NCI-H446 treated with DMSO at 0.1 percent for 48 hours (cell line): ENCODE data around the gene CNTN1.

Experiments
- DNase-seq: peaks from one replicate; lab custom pipeline; 2025; lab: John Stamatoyannopoulos, UW

CNTN1 gene

DNA sequence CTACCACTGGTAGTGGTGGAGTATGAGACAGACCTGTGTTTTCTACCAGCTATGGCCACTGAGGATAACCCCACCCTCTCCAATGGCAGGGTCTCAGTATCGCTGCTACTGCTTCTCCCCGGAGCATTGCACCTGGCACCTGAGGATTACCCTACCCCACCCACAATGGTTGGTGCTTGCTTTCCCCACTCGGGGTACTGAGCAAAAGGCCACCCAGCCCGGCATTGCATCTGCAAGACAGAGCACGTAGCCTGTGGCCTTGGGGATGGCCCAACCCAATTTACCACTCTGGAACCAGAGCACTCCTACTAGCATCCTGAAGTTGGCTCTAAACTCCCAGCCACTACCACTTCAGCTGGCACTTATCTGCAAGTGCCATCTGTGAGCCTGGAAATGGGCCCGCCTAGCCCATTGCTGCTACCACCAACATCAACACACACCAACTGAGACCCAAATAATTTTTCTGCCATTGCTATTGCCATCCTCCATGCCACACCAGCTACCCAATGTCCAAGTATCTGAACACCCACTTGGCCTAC is 145.7 kb downstream of the CNTN1 start:
- DNase-seq, result no peak

DNA sequence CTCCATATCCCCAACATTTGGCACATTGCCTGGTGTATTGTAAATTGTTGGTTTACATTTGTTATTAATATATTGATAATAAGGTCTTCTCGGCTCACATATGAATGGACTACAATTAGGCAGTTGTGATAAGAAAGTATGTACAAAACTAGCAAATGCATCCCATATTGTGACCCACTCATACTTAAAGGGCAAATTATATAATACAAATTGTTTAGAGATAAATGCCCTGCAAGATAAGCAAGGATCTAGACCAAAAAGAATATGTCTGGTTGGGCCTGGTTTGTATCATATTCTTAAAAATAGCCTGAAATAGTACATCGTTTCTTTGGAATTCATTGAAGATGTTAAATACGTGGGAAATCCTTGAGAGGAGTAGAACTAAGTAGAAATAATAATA is 151.3 kb downstream of the CNTN1 start:
- DNase-seq, result no peak

DNA sequence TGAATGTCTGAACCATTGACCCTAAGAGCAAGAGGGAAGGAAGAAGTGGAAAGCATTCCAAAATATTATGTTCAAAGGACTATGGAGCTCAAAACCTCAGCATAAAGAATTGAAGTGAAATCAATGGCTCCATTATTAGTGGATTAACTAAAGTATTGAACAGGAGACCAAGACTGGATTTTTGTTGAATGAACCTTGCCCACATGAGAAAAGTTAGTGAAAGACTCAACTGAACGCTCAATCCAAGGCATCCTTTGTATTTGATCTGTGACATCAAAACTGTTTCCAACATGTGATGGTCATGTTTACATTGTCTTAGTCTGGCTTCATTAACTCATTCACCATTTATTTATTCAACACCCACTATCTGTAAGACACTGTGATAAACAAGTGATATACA is 161.0 kb downstream of the CNTN1 start:
- DNase-seq, result no peak

DNA sequence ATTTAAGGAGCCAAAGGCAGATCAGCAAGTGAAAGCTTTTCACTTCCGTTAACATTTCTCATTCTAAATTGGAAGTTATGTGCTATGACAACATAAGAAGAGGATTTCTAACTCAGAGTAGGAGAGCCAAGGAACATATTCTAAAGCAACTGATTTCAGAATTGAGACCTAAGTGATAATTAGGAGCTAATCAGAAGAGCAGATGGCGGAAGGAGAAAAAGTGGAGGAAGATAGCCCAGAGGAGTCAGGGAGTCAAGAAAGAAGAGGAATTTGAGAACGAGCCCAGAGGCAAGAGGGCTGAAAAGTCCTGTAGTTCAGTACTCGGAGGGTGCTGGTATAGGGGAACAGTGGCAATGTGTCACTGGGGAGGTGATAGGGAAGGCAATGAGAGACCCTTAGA is 162.4 kb downstream of the CNTN1 start:
- DNase-seq, result no peak

DNA sequence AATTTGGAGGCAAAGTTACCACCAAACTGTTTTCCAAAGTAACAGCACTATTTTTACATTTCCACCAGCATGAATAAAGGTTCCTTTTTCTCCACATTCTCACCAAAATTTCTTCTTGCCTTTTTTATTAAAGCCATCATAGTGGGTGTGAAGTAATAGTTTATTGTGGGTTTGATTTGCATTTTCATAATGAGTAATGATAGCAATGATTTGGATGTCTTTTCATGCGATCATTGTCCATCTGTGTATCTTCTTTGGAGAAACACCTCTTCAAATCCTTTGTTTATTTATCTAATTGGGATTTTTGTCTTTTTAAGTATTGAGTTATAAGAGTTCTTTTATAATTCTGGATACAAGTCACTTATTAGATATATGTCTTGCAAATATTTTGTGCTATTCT is 172.7 kb downstream of the CNTN1 start:
- peak; percentile 15 for DNase-seq

DNA sequence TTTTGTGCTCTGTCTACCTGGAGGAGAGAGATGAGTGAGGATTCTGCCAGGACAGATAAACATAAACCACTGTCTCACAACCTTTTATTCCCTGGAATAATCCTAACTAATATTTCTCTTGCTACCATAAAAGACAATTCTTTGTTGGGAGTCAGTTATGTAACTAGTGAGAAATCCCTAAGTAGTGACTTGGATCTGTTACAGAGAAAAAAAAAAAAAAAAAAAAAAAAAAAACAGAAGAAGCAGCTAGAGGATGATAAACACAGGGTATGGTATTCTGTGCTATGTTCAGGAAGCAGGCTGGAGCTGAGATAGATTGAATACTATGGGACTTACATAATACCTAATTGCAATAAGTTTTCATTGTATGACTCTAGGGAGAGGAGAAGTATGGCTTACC is 178.7 kb downstream of the CNTN1 start:
- no peak for DNase-seq

DNA sequence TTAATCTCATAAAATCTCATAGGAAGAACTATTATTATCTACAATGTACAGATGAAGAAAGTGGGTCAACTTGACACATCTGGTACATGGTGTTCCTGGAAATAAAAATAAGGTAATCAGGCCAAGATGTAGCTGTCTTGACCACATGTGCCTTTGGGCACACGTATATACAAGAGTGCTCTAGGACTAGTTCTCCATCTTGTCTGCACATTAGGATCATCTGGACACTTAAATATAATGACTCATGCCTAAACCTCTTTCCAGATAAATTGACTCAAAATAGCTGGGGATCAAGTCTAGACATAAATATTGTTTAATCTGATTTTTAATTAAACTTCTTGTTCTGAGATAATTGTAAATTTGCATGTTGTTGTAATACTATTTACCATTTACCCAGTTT is 182.6 kb downstream of the CNTN1 start:
- no peak for DNase-seq

DNA sequence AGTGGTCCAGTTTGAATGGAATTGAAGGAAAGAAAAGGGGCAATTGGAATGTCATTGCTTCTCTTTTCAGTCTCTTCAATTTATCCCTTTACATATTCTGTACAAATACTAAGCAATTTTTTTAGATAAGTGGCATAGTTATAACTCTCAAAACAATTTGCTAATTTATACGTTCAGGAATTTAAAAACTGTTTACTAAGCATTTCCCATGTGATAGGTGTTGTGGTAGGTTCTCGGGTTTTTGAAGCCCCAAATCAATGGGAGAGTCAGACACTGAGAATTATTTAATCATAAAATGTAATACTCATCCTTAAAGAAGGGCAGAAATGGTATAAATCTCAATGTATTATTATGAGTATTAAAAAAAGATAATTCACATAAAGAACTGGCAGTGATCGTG is 197.1 kb downstream of the CNTN1 start:
- no peak for DNase-seq

DNA sequence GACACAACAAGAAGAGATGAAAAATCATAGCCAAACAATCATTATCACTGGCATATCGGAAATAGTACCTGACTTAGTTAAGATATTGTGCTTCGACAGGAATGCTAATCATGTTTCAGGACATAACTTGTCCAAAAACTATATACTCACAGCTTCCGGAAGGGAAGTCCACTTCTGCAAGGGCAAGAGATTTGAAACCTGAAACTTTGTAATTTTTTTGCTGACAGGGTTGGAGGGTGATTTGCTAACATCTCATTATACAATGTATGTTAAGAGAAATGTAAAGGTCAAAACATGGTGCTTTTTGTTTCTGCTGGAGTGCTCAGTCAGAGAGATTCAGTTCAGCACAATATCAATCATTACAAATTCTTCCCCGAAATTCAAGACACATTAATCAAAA is 200.3 kb downstream of the CNTN1 start:
- no peak for DNase-seq

DNA sequence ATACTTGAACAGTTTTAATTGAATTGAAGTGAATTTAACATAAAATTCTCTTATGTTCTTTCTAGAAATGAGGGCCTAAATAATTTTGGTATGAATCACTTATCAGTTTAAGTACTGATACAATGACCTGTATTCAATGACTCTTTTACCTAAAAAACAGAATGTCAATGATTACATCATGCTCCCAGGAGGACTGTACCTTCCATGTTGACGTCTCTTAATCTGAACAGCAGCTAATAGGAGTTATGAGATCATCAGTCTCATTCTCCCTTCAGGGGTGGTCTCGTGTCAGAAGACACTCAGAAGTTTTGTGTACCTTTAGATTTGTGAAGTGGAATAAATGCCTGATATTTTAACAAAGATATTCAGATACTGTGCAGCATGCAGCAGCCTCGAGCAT is 206.3 kb downstream of the CNTN1 start:
- DNase-seq, result no peak

DNA sequence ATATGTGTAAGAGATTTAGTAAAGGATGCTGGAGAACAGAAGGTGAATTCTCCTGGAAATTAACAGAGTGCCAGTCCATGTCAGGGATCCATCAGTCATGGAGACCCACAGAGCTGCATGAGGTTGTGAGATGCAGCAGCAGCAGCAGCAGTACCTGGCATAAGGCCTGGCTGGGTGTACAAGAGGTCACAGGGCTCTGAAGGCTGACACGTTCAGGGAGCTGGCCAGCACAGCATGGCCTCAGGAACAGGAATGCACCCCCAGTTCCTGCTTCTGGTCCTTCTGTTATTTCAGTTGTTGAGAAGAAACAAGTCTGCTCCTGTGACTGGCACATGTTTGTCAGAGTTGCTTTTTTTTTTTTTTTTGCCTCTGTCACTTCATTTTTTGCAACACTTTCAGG is 210.8 kb downstream of the CNTN1 start:
- no peak for DNase-seq

DNA sequence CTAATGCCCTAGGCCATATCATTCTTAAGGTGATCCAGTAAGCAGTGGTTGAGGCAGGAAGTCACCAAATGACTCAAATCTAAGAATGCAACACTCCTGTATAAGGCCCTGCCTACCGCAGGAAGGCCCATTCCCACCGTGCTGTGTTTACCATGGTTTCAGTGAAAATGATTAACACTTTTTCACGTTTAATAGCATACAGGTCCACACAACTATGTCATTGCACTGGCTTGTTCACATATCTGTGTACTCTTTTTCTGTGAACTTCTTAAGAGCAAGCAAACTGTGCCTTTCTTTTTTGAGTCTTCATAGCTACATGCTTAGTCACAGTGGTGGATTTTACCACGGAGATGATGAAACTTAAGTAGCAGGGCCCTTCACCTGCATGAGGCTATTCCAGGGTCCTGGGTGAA is 214.9 kb downstream of the CNTN1 start:
- no peak for DNase-seq

DNA sequence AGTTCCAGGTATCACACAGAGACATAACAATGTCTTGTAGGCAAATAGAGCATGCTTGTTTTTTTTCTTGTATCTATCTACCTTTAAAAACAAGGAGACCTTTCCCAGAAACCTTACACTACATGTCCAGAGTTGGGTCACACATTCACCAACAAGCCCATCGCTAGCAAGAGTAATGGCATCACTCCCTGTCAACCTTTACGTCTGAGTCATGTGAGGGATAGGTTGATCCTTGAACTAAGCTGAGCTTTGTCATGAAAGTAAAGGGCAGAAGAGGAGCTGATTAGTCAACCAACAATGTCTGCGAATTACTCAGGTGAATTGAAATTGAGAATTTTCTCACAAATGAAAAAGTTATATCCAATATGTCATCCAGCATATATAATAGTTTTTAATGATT is 219.4 kb downstream of the CNTN1 start:
- DNase-seq, result no peak

DNA sequence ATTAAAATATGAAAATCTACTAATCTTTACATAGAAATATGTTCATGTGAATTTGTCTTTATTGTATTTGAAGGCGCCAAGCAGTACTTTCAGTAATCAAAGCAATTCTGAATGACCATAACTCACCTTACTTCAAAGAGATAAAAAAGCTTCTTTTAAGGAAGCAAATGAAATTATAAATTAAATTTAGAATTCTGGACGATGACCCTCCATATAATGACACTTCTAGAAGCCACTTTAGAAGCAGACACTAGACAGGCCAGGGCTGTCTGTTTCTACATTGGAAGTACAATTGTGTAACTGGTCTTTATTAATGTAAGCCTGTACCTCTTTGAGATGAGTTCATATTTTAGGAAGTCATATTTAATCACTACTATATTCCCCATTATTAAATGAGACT is 222.9 kb downstream of the CNTN1 start:
- DNase-seq, result no peak

DNA sequence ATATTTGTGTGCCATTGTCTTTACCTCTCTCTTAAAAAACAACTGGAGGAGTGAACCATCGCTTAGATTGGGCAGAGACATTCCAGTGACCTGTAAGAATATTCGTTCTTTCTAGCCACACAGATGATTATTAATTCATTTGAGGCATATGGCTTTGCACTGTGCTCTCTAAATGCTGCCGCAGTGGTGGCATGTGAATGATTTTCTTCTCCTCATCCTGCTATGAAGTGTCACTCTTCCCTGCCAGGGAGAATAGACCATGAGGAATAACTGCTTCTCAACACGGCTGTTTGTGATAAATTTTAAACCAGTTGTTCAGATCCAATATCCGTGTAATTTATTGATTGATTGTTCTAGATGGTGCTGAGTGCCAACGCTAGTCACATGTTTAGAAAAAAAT is 225.3 kb downstream of the CNTN1 start:
- DNase-seq, result no peak

DNA sequence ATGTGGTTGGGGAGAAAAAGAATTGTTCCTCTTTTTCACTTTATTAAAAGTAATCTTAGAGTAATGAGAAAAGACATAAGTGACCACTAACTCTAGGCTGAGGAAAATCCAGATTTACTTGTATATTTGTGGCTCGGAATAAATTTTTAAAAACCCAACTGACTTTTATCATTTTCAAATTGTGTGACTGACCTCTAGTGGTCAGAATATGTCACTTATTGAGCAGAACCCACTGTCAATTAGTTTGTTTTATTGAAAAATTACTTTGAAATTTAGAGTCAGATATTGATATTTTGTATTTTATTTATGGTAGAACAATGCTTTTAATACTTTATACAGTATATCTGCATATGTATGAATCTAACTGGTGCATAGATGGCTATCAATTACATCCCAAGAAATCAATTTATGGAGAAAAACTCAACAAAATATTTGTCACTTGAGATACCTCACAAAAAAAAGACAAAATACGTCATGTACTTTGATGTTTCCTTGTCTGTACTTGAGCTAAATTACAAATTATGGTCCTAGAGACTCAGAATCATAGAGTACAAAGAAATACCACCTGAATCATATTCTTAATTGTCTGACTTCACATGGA is 229.4 kb downstream of the CNTN1 start:
- DNase-seq, result no peak

DNA sequence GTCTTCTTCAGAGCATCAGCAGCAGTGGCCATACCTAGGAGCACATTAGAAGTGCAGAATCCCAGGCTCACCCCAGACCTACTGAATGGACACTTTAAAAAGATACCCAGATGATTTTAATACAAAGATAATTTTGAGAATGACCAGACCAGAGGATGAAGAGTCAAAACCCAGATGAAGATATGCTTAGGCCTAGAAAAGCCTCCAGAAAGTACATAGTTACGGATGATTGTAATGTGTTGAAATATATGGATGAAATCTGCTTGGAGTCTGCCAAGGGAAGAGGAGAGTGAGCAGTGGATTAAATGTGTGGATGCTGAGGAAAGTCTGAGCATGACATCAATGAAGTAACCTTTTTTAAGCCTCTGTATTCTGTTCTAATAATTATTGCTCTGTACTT is 245.7 kb downstream of the CNTN1 start:
- DNase-seq, result no peak

DNA sequence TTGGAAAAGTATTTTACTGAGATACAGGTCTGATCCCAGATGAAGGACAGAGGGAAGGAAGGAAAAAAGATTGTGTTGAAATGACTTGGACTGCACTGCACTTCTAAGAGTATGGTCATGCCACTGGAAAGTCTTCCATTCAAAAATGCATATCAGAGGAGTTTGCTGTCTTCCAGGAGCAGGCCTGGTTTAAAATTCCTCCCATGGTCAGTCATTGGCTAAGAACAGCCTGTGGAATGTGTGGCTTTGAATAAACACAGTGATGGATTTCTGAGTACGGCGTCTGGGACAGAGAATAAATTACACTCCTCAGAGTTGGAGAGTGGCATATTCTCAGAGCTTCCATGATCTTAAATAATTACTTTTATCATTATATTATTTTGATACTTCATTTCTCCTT is 250.1 kb downstream of the CNTN1 start:
- DNase-seq, result no peak

DNA sequence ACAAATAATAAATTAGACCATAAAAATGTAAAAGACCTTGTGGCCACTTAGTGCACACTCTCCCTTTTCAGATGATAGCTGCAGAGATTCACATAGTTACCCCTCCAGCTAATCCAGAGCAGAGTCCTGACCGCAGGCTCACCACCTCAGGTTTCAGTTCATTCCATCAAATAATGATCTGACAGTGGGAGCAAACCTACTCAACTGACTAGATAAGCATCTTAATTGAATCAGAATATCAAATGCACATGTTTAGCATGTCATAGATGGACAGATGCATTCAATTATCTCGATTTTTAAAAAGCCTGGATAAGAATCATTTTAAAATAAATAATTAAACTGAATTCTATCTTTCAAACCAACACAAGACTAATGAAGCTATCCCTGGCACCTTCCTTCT is 253.5 kb downstream of the CNTN1 start:
- DNase-seq, result no peak

DNA sequence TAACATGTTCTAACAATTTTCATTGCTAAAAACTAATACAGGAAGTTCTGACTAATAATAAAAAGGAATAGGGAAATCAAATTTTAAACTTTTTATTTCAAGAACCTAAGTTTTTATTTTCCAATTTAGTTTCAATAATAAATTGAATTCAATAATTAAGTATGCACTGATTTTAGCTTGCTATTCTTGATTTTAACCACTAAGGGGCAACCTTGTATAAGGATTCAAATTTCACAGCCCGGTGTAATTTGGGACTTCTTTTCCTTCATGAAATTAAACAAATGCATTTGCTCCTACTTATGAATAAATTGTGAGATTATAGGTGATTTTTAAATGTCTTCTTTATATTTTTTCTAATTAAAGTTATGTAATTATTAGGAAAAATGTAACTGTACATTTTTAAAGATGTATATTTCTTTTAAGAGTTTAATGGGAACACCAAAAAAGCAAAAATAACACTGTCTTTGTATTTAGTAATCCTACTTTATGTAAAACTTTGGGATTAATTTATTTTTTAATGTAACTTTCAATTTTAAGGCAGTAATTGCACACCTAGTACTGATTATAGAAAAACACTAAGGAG is 254.5 kb downstream of the CNTN1 start:
- peak; percentile 31 for DNase-seq

DNA sequence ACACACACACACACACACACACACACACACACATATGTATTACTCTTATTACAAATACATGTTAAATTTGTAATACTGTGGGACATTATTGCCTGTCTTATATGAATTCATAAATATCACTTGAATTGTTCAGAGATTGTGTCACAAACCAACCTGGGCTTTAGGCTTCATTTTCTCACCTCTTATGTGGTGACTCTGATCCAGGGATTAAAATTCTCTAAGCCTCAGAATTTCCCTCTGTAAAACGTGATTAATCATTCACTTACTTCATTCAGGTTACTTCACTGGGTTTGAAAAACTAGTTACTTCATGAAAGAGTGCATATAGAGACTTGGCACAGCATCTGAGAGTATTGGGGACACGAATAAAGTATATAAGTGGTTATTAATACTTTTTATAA is 255.6 kb downstream of the CNTN1 start:
- no peak for DNase-seq

DNA sequence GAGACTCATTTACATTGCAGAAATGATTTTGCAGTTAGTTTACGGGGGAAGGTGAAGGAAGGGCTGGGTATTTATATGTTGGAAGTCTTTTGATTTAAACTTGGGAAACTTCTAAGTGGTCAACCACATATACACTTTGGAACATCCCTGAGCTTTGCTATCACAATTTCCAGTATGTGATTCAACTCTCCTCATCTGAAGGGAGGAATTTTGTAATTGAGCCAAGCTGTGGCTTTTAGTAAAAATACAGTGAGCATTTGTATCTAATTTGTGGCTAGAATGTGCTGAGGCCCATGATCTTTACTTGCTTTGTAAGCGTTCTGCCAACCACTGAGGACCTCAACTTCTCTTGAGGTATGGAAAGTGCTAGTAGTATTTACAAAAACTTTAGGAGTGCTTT is 260.8 kb downstream of the CNTN1 start:
- no peak for DNase-seq

DNA sequence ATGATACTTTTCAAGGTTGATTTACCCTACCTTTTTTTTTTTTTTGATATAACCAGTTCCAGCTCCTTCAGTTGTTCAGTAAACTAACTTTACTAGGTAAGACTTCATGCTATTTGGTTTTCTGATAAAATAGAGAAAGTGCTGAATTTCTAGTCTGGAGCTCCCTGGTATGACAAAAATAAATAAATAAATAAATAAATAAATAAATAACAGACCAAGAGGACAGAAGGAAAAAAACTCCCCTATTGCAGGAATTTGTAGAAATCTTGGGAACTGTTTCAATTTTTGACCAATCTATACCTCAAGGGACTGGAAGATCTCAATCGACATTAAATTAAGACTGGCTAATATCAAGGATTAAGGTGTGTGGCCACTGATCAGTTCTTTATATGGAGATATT is 265.2 kb downstream of the CNTN1 start:
- no peak for DNase-seq

DNA sequence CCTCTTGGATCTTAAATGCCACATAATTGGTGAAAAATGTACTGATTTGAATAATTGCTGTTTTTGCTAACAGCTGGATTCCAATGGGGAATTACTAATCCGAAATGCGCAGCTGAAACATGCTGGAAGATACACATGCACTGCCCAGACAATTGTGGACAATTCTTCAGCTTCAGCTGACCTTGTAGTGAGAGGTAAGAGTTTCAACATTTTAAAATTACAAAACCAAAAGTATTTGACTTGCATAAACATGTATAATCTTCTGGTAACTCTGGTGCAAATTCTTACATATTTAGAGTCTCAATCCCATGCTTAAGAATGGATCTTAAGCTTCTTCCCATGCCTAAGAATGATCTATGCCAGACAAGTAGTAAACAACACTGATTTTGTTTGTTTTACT is 266.8 kb downstream of the CNTN1 start:
- DNase-seq, result no peak
